ENCODE results near the gene CLMP. TPM values are rescaled to one million over a fixed set of nuclear protein-coding genes. Genes with fewer than 3 reads are reported as not detected.

Gene CLMP
- polyA plus RNA-seq, 1 donor from 2014 or later, result not detected

GRCh38 chr11:123052901-123053721 lies 141.9 kb downstream of the CLMP start:
- Histone ChIP-seq H3K27ac (ENCODE audit: low read length) (no peak overlapping the region), H3K79me2 (replicated peaks; ENCODE audit: insufficient read depth, low read length) (peaks cover 5% of the 10 kb centered on the region)

DNA sequence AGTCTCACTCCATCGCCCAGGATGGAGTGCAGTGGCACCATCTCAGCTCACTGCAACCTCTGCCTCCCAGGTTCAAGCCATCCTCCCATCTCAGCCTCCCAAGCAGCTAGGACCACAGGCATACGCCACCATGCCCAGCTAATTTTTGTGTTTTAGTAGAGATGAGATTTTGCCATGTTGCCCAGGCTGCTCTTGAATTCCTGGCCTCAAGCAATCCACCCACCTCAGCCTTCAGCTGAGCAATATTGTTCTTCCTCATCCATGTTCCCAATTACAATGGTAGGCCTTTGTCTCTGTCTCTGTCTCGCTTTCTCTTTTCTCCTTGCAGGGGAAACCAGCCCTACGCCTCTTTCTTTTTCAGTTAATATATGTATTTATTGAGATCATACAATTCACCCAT lies 143.4 kb downstream of the CLMP start:
- Histone ChIP-seq H4K20me1 (ENCODE audit: insufficient read depth) (no peaks in the 10 kb centered on the region), H3K9me2 (ENCODE audit: insufficient read depth, low read length) (no peaks in the 10 kb centered on the region), H3K9ac (ENCODE audit: low read length) (no peak overlapping the region), H2AFZ (ENCODE audit: low read depth, low read length) (no peak overlapping the region), H3K79me2 (replicated peaks; ENCODE audit: insufficient read depth, low read length) (no peaks in the 10 kb centered on the region), H3K36me3 (ENCODE audit: insufficient read depth, low read length) (no peaks in the 10 kb centered on the region), H3K9me3 (ENCODE audit: low read length) (no peaks in the 10 kb centered on the region), H3K4me3 (ENCODE audit: low read length) (no peak overlapping the region), H3F3A (ENCODE audit: insufficient read depth, low read length, poor library complexity, severe bottlenecking) (no peaks in the 10 kb centered on the region), H3K4me2 (ENCODE audit: low read length) (no peak overlapping the region), H3K27me3 (ENCODE audit: insufficient read depth, low read depth, low read length) (no peaks in the 10 kb centered on the region), H3K27ac (ENCODE audit: low read length) (no peak overlapping the region)
- TF ChIP-seq EP300 (conservative IDR thresholded peaks at IDR 0.05; ENCODE audit: poor library complexity, severe bottlenecking) (no peak), REST (IDR thresholded peaks at IDR 0.05; ENCODE audit: borderline replicate concordance) (no peak), CTCF (IDR thresholded peaks at IDR 0.05; ENCODE audit: poor library complexity, severe bottlenecking) (no peak), SMC3 (conservative IDR thresholded peaks at IDR 0.05; ENCODE audit: poor library complexity) (no peak), TAF1 (IDR thresholded peaks at IDR 0.05; ENCODE audit: low read depth) (no peak)

More at GRCh38 chr11:123052901-123053721, 141.9 kb downstream of the CLMP start:
- Histone ChIP-seq H3K27me3 (ENCODE audit: insufficient read depth, low read depth, low read length) (no peaks in the 10 kb centered on the region), H2AFZ (ENCODE audit: low read depth, low read length) (no peak overlapping the region), H3K9me3 (ENCODE audit: low read length) (no peaks in the 10 kb centered on the region), H3K9me2 (ENCODE audit: insufficient read depth, low read length) (no peaks in the 10 kb centered on the region), H3F3A (ENCODE audit: insufficient read depth, low read length, poor library complexity, severe bottlenecking) (peaks cover 5% of the 10 kb centered on the region), H3K4me2 (ENCODE audit: low read length) (no peak overlapping the region), H3K9ac (ENCODE audit: low read length) (no peak overlapping the region), H3K36me3 (ENCODE audit: insufficient read depth, low read length) (no peaks in the 10 kb centered on the region), H3K4me3 (ENCODE audit: low read length) (no peak overlapping the region), H4K20me1 (ENCODE audit: insufficient read depth) (no peaks in the 10 kb centered on the region)
- TF ChIP-seq EZH2 (IDR thresholded peaks at IDR 0.05; ENCODE audit: borderline replicate concordance, insufficient read depth, low read length, poor library complexity, severe bottlenecking) (no peak), TAF1 (IDR thresholded peaks at IDR 0.05; ENCODE audit: low read depth) (no peak), RAD21 (conservative IDR thresholded peaks at IDR 0.05) (no peak), EP300 (conservative IDR thresholded peaks at IDR 0.05; ENCODE audit: poor library complexity, severe bottlenecking) (no peak), MXI1 (conservative IDR thresholded peaks at IDR 0.05; ENCODE audit: poor library complexity, severe bottlenecking) (no peak), SMC3 (conservative IDR thresholded peaks at IDR 0.05; ENCODE audit: poor library complexity) (no peak), CTCF (IDR thresholded peaks at IDR 0.05; ENCODE audit: poor library complexity, severe bottlenecking) (no peak), POLR2AphosphoS5 (IDR thresholded peaks at IDR 0.05) (no peak), REST (IDR thresholded peaks at IDR 0.05; ENCODE audit: borderline replicate concordance) (no peak)
